GM08714 (cell line): ENCODE data around the gene CROCC2.

ENCODE experiments used
- H3K4me3 ChIP-seq: fragments of 200-500 bp; sonication (Bioruptor generic); 2 replicates; pipeline ENCODE4 v1.5.1; 2014; ENCODE audit warnings: mild to moderate bottlenecking, low read length, inconsistent platforms
- ZNF274 ChIP-seq: IDR thresholded peaks from 2 replicates; pipeline ENCODE4 v1.6.1; 2012; ENCODE audit warnings: mild to moderate bottlenecking, low read depth, low read length

Gene CROCC2

DNA sequence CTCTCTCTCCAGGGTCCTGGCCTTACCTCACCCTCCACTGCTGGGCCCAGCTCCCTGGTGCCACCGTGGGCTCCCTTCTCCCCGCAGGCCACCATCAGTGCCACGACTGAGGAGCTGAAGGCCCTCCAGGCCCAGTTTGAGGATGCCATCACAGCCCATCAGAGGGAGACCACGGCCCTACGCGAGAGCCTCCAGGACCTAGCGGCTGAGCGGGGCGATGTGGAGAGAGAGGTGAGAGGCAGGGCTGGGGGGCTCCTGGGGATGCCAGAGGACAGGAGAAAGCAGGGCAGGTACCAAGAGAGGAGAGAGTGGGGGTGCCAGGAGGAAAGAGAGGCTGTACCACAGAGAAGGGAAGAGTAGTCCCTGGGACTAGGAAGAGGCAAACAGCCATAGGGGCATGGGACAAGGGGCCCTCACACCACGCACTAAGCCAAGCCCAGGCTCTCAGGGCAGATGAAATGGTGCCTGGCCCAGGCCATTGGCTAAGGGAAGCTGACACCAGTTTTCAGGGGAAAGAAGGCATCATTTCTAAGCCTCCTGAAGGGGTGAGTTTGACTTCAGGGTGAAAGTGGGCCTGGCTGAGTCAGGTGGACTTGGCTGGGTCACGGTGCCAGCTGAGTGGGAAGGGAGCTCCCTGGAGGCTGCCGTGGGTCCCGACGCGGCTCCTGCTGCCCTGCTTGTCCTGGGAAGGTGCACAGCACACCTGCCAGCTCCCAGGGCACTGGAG is 53.2 kb downstream of the CROCC2 start:
- no peak for TF ChIP-seq ZNF274
- no peak overlapping the region for H3K4me3 ChIP-seq

DNA sequence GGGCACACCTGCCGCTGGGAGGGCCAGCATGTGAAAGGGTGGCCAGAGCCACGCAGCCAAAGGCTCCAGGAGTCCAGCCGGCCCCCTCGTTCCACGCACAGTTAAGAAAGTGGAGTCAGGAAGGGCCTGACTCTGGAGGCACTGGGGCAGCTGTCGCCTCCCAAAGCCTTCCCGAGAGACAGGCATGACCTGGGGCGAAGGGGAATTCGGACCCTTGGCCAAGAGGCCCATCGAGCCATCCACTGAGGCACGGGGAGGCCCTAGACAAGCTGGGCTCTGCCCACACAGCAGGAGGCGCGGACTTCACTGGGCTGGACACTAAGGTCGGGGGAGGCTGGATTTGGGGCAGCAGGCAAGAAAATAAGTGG is 53.8 kb downstream of the CROCC2 start:
- TF ChIP-seq ZNF274 = no peak
- H3K4me3 ChIP-seq = no peak overlapping the region

DNA sequence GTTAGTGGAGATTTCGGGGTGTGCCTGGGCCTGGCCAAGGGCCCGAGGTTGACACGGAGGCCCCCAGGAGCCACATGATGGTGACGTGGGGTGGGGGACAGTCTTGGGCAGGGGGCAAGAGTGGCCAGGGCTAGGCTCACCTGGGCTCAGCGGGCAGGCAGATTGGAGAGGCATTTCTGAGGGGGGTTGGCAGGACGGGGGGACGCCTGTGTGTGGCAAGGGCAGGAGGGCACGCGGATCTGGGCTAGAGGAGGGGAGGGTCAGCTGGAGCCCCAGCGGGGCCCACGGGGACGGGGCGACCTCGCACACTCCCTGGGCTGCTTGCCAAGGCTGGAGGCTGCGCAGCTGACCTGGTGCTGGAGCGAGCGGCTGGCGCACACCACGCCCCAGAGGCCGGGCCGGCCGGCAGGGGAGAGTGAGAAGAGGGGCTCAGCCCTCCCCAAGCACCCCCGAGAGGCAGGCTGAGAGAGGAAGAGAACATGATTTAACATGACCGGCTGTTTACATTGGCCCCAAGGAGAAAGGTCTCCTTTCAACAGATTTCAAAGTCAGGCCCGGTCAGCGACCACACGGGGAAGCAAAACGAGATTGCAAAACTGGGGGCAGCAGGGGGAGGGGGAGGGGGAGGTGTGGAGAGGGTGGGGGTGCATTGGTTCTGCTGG is 54.3 kb downstream of the CROCC2 start:
- no peak overlapping the region for H3K4me3 ChIP-seq
- TF ChIP-seq ZNF274 = no peak

DNA sequence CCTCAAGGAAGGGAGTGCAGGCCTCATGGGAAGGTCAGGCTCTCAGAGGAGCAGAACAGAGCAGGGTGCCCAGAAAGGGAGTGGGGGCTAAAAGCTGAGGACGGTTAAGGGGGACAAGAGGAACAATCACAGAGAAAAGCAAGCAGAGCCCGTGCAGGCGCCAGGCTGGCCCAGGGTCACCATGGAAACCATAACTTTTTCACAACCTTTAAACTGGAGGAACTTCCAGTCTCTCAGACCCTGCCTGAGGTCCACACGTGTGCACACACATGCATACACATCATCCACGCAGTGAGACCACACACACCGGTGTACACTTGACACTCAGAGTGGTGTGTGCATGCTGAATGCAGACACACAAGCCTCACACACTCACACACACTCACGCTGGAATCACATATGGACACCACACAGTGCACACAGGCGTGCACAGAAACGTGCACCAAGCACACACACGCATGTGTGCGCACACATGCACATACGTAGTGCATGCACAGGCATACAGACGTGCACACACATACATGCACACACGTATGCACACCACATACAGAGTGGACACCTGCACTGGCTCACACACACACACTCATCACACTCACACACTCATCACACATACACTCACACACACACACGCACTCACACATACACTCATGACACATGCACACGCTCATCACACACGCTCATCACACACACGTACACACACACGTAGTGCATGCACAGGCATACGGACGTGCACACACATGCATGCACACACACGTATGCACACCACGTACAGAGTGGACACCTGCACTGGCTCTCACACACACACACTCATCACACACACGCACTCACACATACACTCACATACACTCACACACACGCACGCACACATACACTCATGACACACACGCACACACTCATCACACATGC is 55.1 kb downstream of the CROCC2 start:
- H3K4me3 ChIP-seq = no peak overlapping the region
- TF ChIP-seq ZNF274 = no peak

DNA sequence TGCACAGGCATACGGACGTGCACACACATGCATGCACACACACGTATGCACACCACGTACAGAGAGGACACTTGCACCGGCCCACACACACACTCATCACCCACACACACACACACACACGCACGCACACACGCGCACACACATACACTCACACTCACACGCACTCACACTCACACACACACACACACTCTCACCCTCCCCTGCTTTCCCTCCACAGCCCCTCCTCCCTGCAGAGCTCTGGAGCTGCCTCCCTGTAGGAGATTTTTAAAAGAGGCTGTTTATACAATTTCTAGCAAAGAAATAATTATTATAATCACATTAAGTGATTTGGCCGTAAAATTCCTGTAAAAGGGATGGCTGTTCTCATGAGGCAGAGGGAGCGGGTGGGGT is 55.8 kb downstream of the CROCC2 start:
- no peak for TF ChIP-seq ZNF274
- H3K4me3 ChIP-seq = no peak overlapping the region

DNA sequence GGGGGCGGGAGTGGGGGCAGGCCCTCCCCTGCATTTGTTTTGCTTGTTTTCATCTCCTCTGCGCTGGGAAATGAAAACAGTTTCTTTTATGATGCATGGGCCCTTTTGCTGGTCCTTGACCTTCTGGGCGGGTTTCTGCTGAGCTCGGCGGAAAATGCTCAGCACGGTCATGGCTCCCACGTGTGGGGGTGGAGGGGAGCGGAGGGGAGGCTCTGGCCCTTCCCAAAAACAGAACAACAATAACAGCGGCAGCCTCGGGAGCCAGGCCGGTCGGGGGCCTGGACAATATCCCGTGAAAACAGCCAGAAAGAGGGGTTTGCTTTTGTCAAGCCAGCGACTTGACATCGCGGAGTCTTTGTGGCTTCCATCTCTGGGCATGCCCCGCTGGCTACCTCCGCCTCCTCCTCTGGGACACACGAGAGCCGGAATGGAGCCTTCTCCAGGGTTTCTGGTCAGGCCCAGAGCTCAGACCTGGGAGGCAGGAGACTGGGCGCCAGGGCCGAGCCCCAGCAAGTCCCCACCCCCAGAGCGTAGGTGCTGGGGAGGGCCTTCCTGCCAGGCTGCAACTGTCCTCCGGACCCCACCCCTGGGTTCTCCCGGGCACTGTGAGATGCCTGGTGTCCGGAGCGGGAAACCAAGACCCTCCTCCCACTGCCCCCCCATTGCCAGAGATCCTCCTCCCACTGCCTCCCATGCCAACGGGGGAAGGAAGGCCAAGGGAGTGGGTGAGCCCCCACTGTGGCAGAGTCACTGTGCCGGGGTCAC is 56.3 kb downstream of the CROCC2 start:
- no peak for TF ChIP-seq ZNF274
- H3K4me3 ChIP-seq = no peak overlapping the region

DNA sequence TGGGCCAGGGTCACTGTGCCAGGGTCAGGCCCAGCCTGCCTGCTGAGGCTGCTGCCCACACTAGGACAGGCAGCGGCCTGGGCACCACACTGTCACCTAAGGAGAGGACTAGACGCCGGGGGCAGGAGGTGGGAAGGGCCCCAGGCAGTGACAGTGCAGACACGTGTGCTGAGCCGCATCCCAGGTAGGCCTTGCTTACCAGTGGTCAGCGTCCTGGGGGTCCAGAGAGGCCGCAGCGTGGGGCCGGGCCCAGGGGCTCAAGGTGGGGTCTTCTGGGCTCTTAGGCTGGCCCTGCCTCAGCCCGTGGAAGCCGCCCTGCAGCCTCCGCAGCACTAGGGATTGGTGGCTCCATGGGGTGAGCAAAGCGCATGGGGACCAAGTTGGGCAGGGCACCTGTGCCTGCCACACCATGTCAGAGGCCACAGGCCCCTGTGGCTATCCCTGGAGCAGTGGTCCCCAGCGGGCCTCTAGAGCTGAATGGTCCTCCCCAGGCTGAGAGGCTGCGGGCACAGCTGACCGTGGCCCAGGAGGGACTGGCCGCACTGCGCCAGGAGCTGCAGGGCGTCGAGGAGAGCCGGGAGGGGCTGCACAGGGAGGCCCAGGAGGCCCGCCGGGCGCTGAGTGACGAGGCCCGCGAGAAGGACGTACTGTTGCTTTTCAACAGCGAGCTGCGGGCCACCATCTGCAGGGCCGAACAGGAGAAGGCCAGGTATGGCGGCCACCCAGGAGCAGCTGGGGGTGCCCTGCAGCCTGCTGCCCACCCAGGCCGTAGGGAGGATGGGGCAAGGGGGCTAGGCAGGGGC is 57.1 kb downstream of the CROCC2 start:
- no peak for TF ChIP-seq ZNF274
- no peak overlapping the region for H3K4me3 ChIP-seq

DNA sequence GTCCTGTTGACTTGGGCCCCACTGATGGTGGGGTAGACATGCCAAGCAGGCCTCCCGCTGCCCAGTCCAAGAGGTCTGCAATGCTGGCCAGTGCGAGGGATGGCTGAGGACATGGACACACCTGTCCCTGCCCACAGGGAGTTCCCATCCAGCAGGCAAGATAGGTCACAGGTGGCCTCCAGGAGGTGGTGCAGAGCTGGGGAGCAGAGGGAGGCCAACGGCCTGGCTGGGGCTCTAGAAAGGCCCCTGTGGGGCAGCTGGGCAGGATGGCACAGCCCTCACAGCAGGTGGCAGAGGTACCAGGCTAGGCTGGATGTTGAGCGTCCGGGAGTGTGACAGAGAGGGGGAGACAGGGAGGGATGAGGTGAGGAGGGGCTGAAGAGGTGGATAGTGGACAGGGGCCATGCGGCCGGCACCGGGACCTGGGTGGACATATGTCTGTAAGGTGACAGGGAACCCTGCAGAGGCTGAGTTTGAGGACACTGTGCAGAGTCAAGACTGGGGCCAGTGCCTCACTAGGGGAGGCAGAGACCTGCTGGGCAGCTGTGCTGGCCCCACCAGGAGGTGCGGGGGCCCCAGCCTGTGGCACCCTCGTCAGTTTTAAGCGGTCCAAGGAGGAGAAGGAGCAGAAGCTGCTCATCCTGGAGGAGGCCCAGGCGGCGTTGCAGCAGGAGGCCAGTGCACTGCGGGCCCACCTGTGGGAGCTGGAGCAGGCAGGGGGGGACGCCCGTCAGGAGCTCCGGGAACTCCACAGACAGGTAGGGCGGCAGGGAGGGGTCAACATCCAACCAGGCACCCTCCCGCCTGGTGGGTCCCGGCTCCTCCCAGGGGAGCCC is 58.0 kb downstream of the CROCC2 start:
- TF ChIP-seq ZNF274 = no peak
- H3K4me3 ChIP-seq = no peak overlapping the region

DNA sequence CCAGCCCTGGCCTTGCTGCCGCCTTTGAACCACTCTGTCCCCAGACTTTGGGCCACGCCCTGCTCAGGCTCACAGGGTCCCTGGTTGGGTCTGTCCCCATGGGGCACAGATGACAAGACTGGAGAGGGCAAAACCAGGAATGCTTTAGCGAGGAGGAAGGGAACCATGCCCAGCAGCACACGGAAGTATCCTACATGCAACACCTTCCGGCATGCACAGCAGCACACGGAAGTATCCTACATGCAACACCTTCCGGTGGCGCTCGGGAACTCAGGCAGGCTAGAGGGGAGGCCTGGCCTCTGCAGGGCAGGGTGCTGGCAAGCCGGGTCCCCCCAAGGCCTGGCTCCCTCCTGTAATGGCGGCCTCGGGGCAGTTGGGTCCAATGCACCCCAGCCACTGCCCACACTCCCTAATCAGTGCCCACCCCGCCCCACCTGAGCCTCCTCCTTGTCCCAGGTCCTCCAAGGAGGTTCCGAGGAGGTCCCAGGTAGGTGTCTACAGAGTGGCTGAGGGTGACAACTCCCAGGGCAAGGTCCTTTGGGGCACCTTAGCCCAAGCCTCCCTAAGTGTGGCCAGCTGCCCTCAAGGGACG is 58.7 kb downstream of the CROCC2 start:
- H3K4me3 ChIP-seq = no peak overlapping the region
- no peak for TF ChIP-seq ZNF274

DNA sequence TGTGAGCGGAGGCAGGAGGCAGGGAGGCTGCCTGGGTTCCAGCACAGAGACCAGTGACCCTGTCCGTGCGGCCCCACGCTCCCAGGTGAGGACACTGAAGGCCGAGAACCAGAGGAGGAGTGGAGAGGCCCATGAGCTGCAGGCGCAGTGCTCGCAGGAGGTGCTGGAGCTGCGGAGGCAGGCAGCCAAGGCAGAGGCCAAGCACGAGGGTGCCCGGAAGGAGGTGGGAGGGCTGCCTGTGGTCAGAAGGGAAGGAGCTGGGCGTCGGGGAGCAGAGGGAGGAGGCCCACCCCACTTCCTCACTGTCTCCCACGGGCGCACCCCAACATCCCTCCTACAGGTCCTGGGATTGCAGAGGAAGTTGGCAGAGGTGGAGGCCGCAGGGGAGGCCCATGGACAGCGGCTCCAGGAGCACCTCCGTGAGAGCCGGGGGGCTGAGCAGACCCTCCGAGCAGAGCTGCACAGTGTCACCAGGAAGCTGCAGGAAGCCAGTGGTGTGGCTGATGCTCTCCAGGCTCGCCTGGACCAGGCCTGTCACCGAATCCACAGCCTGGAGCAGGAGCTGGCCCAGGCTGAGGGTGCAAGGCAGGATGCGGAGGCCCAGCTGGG is 59.3 kb downstream of the CROCC2 start:
- H3K4me3 ChIP-seq = no peak overlapping the region
- no peak for TF ChIP-seq ZNF274

DNA sequence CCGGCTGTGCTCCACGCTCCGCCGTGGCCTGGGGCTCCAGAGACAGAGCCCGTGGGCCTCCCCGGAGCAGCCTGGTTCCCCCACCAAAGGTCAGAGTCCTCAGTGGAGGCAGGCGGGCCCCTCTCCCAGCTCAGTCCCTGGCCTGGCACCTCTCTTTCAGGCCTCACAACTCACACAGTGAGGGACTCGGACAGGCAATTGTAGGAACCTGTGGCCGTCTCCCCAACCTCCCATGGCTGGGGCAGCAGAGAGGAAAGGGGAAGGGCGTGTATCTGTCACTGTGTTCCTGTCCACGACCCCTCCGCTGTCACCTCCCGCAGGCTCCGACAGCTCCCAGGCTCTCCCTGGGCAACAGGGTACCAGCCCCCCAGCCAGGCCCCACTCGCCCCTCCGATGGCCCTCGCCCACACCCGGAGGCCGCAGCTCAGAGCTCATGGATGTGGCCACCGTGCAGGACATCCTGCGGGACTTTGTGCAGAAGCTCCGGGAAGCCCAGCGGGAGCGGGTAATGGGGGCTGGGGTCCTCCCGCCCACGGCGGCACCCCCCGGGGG is 59.8 kb downstream of the CROCC2 start:
- no peak overlapping the region for H3K4me3 ChIP-seq
- TF ChIP-seq ZNF274 = no peak

DNA sequence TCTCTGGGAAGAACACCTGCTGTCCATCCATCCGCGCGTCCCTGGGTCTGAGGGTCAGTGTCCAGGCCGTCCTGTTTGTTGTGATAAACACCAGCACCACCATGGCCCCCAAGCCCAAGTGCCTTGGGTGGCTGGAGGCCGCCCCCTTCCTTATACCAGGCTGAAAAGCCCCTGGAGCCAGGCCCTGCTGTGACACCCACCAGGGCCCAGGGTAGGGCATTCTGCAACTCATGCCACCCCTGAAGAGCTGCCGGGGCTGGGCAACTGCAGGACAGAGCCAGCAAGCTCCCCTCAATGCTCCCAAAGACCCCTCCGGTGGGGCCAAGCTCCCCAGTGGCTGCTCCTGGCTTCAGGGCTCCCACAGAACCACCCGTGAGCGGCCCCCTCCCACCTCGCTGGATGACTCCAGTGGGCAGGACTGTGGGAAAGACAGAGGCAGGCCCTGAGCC is 60.3 kb downstream of the CROCC2 start:
- TF ChIP-seq ZNF274 = no peak
- no peak overlapping the region for H3K4me3 ChIP-seq
